GM12874 (cell line): ENCODE data around the gene CCDC87.

Experiments used
- TF ChIP-seq, protein P1 (sequence below): IDR thresholded peaks from 2 replicates; pipeline ENCODE4 v1.5.1; 2011; ENCODE audit warnings: low read depth, mild to moderate bottlenecking, control low read depth, low read length, moderate library complexity; ENCODE audit not compliant: insufficient read depth

Gene CCDC87

DNA sequence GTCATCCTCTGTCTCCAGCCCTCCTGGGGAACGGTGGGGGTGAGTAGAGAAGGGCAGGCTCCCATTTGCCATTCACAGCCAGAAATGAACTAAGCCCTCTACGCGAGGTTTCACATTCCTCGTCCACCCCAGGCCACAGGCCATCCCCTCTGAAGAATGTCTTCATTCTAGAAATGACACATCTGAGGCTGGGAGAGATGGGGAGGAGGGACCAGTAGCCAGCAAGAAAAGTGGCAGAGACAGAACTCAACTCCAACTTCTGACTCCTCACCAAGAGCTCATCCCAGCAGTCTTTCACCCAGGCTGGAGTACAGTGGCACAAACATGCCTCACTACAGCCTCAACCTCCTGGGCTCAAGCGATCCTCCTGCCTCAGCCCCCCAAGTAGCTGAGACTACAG, 27.9 kb downstream of the CCDC87 start:
- TF ChIP-seq, protein P1, sequence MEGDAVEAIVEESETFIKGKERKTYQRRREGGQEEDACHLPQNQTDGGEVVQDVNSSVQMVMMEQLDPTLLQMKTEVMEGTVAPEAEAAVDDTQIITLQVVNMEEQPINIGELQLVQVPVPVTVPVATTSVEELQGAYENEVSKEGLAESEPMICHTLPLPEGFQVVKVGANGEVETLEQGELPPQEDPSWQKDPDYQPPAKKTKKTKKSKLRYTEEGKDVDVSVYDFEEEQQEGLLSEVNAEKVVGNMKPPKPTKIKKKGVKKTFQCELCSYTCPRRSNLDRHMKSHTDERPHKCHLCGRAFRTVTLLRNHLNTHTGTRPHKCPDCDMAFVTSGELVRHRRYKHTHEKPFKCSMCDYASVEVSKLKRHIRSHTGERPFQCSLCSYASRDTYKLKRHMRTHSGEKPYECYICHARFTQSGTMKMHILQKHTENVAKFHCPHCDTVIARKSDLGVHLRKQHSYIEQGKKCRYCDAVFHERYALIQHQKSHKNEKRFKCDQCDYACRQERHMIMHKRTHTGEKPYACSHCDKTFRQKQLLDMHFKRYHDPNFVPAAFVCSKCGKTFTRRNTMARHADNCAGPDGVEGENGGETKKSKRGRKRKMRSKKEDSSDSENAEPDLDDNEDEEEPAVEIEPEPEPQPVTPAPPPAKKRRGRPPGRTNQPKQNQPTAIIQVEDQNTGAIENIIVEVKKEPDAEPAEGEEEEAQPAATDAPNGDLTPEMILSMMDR: no peak

GRCh38 chr11:66564538-66564937, 28.3 kb downstream of the CCDC87 start:
- TF ChIP-seq, protein P1: no peak

DNA sequence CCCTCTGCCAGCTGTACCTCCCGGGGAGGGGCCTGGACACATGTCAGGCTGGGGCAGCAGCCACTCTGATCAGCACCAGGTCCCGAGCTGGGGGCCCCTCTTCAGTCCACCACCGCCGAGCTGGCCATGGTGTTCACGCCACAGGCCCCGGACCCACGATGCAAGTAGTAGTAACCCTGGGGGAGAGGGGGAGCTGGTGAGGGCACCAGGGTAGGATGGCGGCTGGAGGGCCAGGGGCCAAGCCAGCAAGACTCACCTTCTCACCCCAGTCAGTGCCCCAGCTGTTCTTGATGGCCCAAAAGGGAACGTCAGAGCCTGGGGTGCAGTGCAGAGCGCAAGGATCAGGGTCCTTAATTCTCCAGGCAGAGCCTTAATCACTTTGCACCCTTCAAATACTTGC, 29.0 kb downstream of the CCDC87 start:
- TF ChIP-seq, protein P1: no peak

DNA sequence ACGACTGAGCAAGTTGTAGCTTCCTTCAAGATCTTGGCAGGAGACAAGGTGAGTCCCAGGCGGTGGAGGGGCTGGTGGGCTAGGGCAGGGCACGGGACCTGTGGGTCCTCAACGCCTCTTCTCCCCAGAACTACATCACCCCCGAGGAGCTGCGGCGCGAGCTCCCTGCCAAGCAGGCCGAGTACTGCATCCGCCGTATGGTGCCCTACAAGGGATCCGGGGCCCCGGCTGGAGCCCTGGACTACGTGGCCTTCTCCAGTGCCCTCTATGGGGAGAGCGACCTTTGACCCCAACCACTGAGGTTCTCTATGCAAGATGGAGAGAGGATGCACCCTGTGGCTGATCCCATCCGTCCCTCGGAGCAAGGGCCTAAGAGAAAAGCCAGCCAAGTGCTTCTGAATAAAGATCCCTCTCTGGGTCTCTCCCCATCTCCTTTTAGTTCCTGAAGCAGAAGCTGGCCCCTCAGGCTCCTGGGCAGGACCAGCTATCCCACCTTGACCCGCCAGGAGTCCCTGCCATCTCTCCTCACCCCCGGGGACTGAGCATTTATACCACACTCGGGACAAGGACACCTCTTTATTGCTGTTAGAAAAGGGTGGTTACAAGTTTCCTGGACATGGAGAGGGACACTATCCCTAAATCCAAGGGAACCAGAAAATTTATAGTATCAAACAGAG, 29.8 kb downstream of the CCDC87 start:
- TF ChIP-seq, protein P1: no peak

- TF ChIP-seq, protein P1: no peak
These were observed 30.6 kb downstream of the CCDC87 start for GRCh38 chr11:66562275-66562674.

DNA sequence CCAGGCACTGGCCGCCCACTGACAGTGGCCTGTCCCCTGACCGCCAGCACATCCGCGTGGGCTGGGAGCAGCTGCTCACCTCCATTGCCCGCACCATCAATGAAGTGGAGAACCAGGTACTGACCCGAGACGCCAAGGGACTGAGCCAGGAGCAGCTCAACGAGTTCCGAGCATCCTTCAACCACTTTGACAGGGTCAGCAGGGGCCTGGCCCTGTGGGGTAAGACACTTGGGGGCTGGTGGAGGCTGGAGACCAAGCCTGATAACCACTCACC, 31.0 kb downstream of the CCDC87 start:
- TF ChIP-seq, protein P1: no peak

DNA sequence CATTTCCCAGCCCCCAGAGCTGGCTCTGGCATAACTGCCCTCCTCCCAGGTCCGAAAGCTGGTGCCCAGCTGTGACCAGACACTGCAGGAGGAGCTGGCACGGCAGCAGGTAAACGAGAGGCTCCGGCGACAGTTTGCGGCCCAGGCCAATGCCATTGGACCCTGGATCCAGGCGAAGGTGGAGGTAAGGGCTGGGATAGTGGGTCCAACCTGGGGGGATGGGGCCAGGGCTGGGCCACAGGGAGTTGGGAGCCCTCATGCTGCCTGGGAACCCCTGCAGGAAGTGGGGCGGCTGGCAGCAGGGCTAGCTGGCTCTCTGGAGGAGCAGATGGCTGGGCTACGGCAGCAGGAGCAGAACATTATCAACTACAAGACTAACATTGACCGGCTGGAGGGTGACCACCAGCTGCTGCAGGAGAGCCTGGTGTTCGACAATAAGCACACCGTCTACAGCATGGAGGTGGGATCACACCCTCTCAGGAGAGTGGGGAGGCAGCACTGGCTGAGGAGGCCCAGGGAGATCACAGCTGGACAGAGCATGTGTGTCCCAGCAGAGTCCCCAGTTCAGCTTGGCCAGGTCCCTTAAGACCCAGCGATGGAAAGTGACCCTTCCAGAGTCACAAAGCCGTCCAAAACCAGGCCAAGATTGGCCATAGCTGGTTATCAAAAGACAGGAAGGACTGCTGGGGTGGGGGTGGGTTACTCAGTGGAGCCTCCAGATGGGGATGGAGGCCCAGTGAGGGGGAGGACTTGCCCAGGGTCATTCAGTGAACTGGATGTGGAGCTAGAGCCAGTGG, 31.5 kb downstream of the CCDC87 start:
- TF ChIP-seq, protein P1: no peak
